ENCODE results near the gene CELSR2.
"Not testable (repeated sequence)": the region's sequence is repeated elsewhere in the genome, so short reads cannot be mapped to it uniquely, and the experiment has no call there.

Gene CELSR2

GRCh38 chr1:109248797-109249629 lies at the start of gene CELSR2:
Gene CELSR2 (plus strand): TSS chr1:109249539. CDS start chr1:109250080, 541 bp downstream.
- DNase-seq (ENCODE audit: low read depth in 3 of 3): peak; percentile 17 to 33 (median 21)

GRCh38 chr1:109199710-109200109 lies 49.6 kb upstream of the CELSR2 start:
- no peak for DNase-seq (ENCODE audit: low read depth in 3 of 3)

GRCh38 chr1:109201123-109201703 lies 48.1 kb upstream of the CELSR2 start:
- DNase-seq (ENCODE audit: low read depth in 3 of 3): peak; percentile 23 to 42 (median 28)

- DNase-seq (ENCODE audit: low read depth in 3 of 3): no peak
Measured at GRCh38 chr1:109204484-109204883, 44.9 kb upstream of the CELSR2 start.

- no peak for DNase-seq (ENCODE audit: low read depth in 3 of 3)
Measured at GRCh38 chr1:109206339-109206738, 43.0 kb upstream of the CELSR2 start.

- no peak for DNase-seq (ENCODE audit: low read depth in 3 of 3)
Measured at GRCh38 chr1:109207467-109208103, 41.8 kb upstream of the CELSR2 start.

GRCh38 chr1:109208394-109208793 lies 40.9 kb upstream of the CELSR2 start:
- no peak for DNase-seq (ENCODE audit: low read depth in 3 of 3)

- no peak for DNase-seq (ENCODE audit: low read depth in 3 of 3)
Measured at GRCh38 chr1:109208836-109209463, 40.4 kb upstream of the CELSR2 start.

- DNase-seq (ENCODE audit: low read depth in 3 of 3): no peak
Measured at GRCh38 chr1:109210058-109210457, 39.3 kb upstream of the CELSR2 start.

GRCh38 chr1:109213345-109213823 lies 36.0 kb upstream of the CELSR2 start:
- DNase-seq (ENCODE audit: low read depth in 3 of 3): no peak

- peak; percentile 81 to 87 (median 85) for DNase-seq (ENCODE audit: low read depth in 3 of 3)
Measured at GRCh38 chr1:109213824-109214693, 35.3 kb upstream of the CELSR2 start, which contains the start of gene SARS1. Gene SARS1 (plus strand): TSS chr1:109213918. CDS start chr1:109213993, 75 bp downstream.

- DNase-seq (ENCODE audit: low read depth in 3 of 3): peak in 2 of 3 experiments; percentile 18 to 37
Measured at GRCh38 chr1:109214695-109215623, 34.4 kb upstream of the CELSR2 start.

- no peak for DNase-seq (ENCODE audit: low read depth in 3 of 3)
Measured at GRCh38 chr1:109216662-109217061, 32.7 kb upstream of the CELSR2 start.

GRCh38 chr1:109218516-109218915 lies 30.8 kb upstream of the CELSR2 start:
- DNase-seq (ENCODE audit: low read depth in 3 of 3): no peak

- DNase-seq (ENCODE audit: low read depth in 3 of 3): not testable (repeated sequence)
Measured at GRCh38 chr1:109221201-109221600, 28.1 kb upstream of the CELSR2 start.

GRCh38 chr1:109225308-109225707 lies 24.0 kb upstream of the CELSR2 start:
- no peak for DNase-seq (ENCODE audit: low read depth in 3 of 3)

- no peak for DNase-seq (ENCODE audit: low read depth in 3 of 3)
Measured at GRCh38 chr1:109225711-109226445, 23.5 kb upstream of the CELSR2 start.

- no peak for DNase-seq (ENCODE audit: low read depth in 3 of 3)
Measured at GRCh38 chr1:109228167-109228566, 21.2 kb upstream of the CELSR2 start.

- DNase-seq (ENCODE audit: low read depth in 3 of 3): no peak
Measured at GRCh38 chr1:109229531-109230127, 19.7 kb upstream of the CELSR2 start.

Measured in stimulated activated CD4-positive, alpha-beta T cell treated with anti-CD3 and anti-CD28 coated beads, TNF-alpha, amount 100 ng/mL, for 4 hours (primary cell).